H1 (cell line): ENCODE measurements around the gene UTP25. TPM values are rescaled to one million over a fixed set of nuclear protein-coding genes. Genes with fewer than 3 reads are reported as not detected.

Source experiments
- CTCF ChIA-PET: fragments of 300-600 bp; sonication (Branson Sonifier 250); formaldehyde crosslinking; loops from one replicate; lab custom pipeline; 2021; ENCODE audit not compliant: partially characterized antibody; lab: Charles Lee
- POLR2A ChIA-PET: fragments of 300-600 bp; sonication (Branson Sonifier 250); formaldehyde crosslinking; loops from one replicate; lab custom pipeline; 2021; ENCODE audit warnings: inconsistent platforms; ENCODE audit not compliant: partially characterized antibody; lab: Charles Lee
- DNase-seq, 2 experiments: peaks; one replicate each; pipeline versions ENCODE4 v3.0.0 to v3.0.0-alpha.2; 2010 to 2022; ENCODE audit warnings: low spot score in 2 of 2, low read depth in 1 of 2, mixed read lengths in 1 of 2
- FAIRE-seq: peaks from 2 replicates; lab custom pipeline; 2011; peaks lifted over from hg19 to GRCh38; lab: Jason Lieb, UNC
- H2AFZ ChIP-seq: 2 replicates; pipeline ENCODE4 v1.8.1; 2012; ENCODE audit warnings: low read length, inconsistent platforms
- H2AK5ac ChIP-seq: 2 replicates; pipeline ENCODE4 v1.6.1; 2013; ENCODE audit warnings: low read depth, low read length
- H2BK120ac ChIP-seq: replicated peaks from 2 replicates; pipeline ENCODE3; 2013; ENCODE audit warnings: low read depth, low read length, inconsistent platforms
- H2BK12ac ChIP-seq: 2 replicates; pipeline ENCODE4 v1.6.1; 2013; ENCODE audit warnings: low read depth, low read length
- H2BK15ac ChIP-seq: 2 replicates; pipeline ENCODE4 v1.6.1; 2013; ENCODE audit warnings: low read length
- H2BK20ac ChIP-seq: 2 replicates; pipeline ENCODE4 v1.6.1; 2013; ENCODE audit warnings: low read length
- H2BK5ac ChIP-seq: 2 replicates; pipeline ENCODE4 v1.6.1; 2013; ENCODE audit warnings: low read depth, low read length
- H3K14ac ChIP-seq: 2 replicates; pipeline ENCODE4 v1.6.1; 2013; ENCODE audit warnings: inconsistent platforms; ENCODE audit not compliant: insufficient read length
- H3K18ac ChIP-seq: 2 replicates; pipeline ENCODE4 v1.6.1; 2013; ENCODE audit warnings: low read length; ENCODE audit errors: extremely low read depth
- H3K23ac ChIP-seq: 2 replicates; pipeline ENCODE4 v1.6.1; 2013; ENCODE audit warnings: inconsistent platforms; ENCODE audit not compliant: insufficient read length
- H3K23me2 ChIP-seq: 2 replicates; pipeline ENCODE4 v1.6.1; 2013; ENCODE audit warnings: low read depth, low read length
- H3K27ac ChIP-seq: 2 replicates; pipeline ENCODE4 v1.6.1; 2011; ENCODE audit warnings: low read depth, low read length, inconsistent platforms
- H3K27me3 ChIP-seq, 4 experiments: replicated peaks in 1 of 4; 1 replicate in 1 of 4; 2 replicates in 3 of 4; pipeline versions ENCODE4 v1.6.1 to v1.8.1; 2011 to 2013; ENCODE audit warnings: low read length in 3 of 4, mild to moderate bottlenecking in 3 of 4, inconsistent platforms in 2 of 4, mixed read lengths in 2 of 4, moderate library complexity in 1 of 4; ENCODE audit not compliant: control insufficient read depth in 3 of 4, insufficient read depth in 3 of 4; ENCODE audit errors: extremely low read depth in 1 of 4
- H3K36me3 ChIP-seq, 4 experiments: 2 replicates each; pipeline versions ENCODE4 v1.6.1 to v1.8.1; 2011 to 2013; ENCODE audit warnings: mild to moderate bottlenecking in 4 of 4, low read length in 3 of 4, moderate library complexity in 2 of 4, control low read depth in 1 of 4, inconsistent platforms in 1 of 4; ENCODE audit not compliant: insufficient read depth in 4 of 4, control insufficient read depth in 2 of 4
- H3K4ac ChIP-seq: replicated peaks from 2 replicates; pipeline ENCODE3; 2013; ENCODE audit warnings: low read length, low read depth, mixed read lengths, inconsistent platforms; ENCODE audit not compliant: insufficient read length
- H3K4me1 ChIP-seq, 4 experiments: replicated peaks in 1 of 4; 1 replicate in 1 of 4; 2 replicates in 3 of 4; pipeline versions ENCODE4 v1.6.1 to v1.8.1; 2011 to 2013; ENCODE audit warnings: low read length in 3 of 4, inconsistent platforms in 2 of 4, mixed read lengths in 1 of 4; ENCODE audit not compliant: insufficient read depth in 4 of 4, control insufficient read depth in 3 of 4
- H3K4me2 ChIP-seq, 2 experiments: 2 replicates each; pipeline versions ENCODE4 v1.6.1 to v1.8.1; 2011 to 2013; ENCODE audit warnings: low read depth in 2 of 2, low read length in 2 of 2, control low read depth in 1 of 2, inconsistent platforms in 1 of 2, mild to moderate bottlenecking in 1 of 2; ENCODE audit not compliant: insufficient read depth in 1 of 2
- H3K4me3 ChIP-seq, 4 experiments: fragments of 200-600, 300-600 bp in 1 of 4; sonication (generic), shearing (Covaris generic), sonication (Bioruptor Twin) in 1 of 4; 2 replicates each; pipeline versions ENCODE4 v1.5.1 to v1.8.1; 2011 to 2016; ENCODE audit warnings: low read length in 4 of 4, low read depth in 3 of 4, control low read depth in 2 of 4, inconsistent platforms in 2 of 4, mild to moderate bottlenecking in 2 of 4, mixed read lengths in 1 of 4, moderate library complexity in 1 of 4; ENCODE audit not compliant: insufficient read depth in 2 of 4; ENCODE audit errors: extremely low read depth in 1 of 4
- H3K56ac ChIP-seq: replicated peaks from 2 replicates; pipeline ENCODE3; 2013; ENCODE audit warnings: low read depth, mild to moderate bottlenecking, mixed read lengths, low read length, inconsistent platforms; ENCODE audit not compliant: insufficient read length
- H3K79me1 ChIP-seq: 2 replicates; pipeline ENCODE4 v1.6.1; 2013; ENCODE audit warnings: low read depth, low read length, control low read depth
- H3K79me2 ChIP-seq, 2 experiments: 2 replicates each; pipeline versions ENCODE4 v1.6.1 to v1.8.1; 2012 to 2013; ENCODE audit warnings: low read length in 2 of 2, mild to moderate bottlenecking in 2 of 2, inconsistent platforms in 1 of 2; ENCODE audit not compliant: insufficient read depth in 2 of 2, control insufficient read depth in 1 of 2
- H3K9ac ChIP-seq, 4 experiments: replicated peaks in 1 of 4; 1 replicate in 1 of 4; 2 replicates in 3 of 4; pipeline versions ENCODE4 v1.6.1 to v1.8.1; 2011 to 2013; ENCODE audit warnings: low read depth in 3 of 4, low read length in 3 of 4, control low read depth in 2 of 4, mild to moderate bottlenecking in 2 of 4, moderate library complexity in 2 of 4, inconsistent platforms in 1 of 4; ENCODE audit errors: extremely low read depth in 1 of 4
- H3K9me3 ChIP-seq, 2 experiments: 2 replicates each; pipeline versions ENCODE4 v1.6.1 to v1.8.1; 2012 to 2013; ENCODE audit warnings: mild to moderate bottlenecking in 2 of 2, moderate library complexity in 2 of 2, control low read depth in 1 of 2, inconsistent platforms in 1 of 2, low read depth in 1 of 2, low read length in 1 of 2, mixed read lengths in 1 of 2; ENCODE audit not compliant: insufficient read depth in 2 of 2
- H4K20me1 ChIP-seq, 2 experiments: replicated peaks in 1 of 2; 2 replicates each; pipeline versions ENCODE3 to v1.8.1; 2011 to 2013; ENCODE audit warnings: inconsistent platforms in 2 of 2, low read length in 2 of 2, mild to moderate bottlenecking in 1 of 2; ENCODE audit not compliant: insufficient read depth in 2 of 2, control insufficient read depth in 1 of 2
- H4K5ac ChIP-seq: 2 replicates; pipeline ENCODE4 v1.6.1; 2013; ENCODE audit warnings: low read length, low read depth, mixed read lengths, inconsistent platforms; ENCODE audit not compliant: insufficient read length
- H4K8ac ChIP-seq: 2 replicates; pipeline ENCODE4 v1.8.0; 2013; ENCODE audit warnings: mild to moderate bottlenecking, moderate library complexity, low read length, inconsistent platforms; ENCODE audit not compliant: insufficient read depth; ENCODE audit errors: extremely low read depth
- H4K91ac ChIP-seq: replicated peaks from 2 replicates; pipeline ENCODE3; 2013; ENCODE audit warnings: low read length, mixed read lengths, inconsistent platforms; ENCODE audit not compliant: insufficient read length
- CHD2 ChIP-seq: IDR thresholded peaks from 2 replicates; pipeline ENCODE4 v1.6.1; 2012; ENCODE audit warnings: low read length, improper control_type of control experiment
- EP300 ChIP-seq, 2 experiments: IDR thresholded peaks; 1 replicate in 1 of 2; 2 replicates in 1 of 2; pipeline ENCODE4 v1.6.1; 2011 to 2012; ENCODE audit warnings: low read depth in 2 of 2, low read length in 2 of 2, mild to moderate bottlenecking in 2 of 2, borderline replicate concordance in 1 of 2, inconsistent platforms in 1 of 2, moderate library complexity in 1 of 2
- JUND ChIP-seq: IDR thresholded peaks from 2 replicates; pipeline ENCODE4 v1.6.1; 2011; ENCODE audit warnings: mild to moderate bottlenecking, improper control_type of control experiment, low read length
- POU5F1 ChIP-seq: IDR thresholded peaks from 2 replicates; pipeline ENCODE4 v1.6.1; 2011; ENCODE audit warnings: low read depth, mild to moderate bottlenecking, low read length, moderate library complexity
- RFX5 ChIP-seq: IDR thresholded peaks from 2 replicates; pipeline ENCODE4 v1.6.1; 2011; ENCODE audit warnings: low read depth, low read length, improper control_type of control experiment, borderline replicate concordance
- SP1 ChIP-seq: IDR thresholded peaks from 2 replicates; pipeline ENCODE4 v1.6.1; 2011; ENCODE audit warnings: low read depth, low read length
- SP2 ChIP-seq: IDR thresholded peaks from 2 replicates; pipeline ENCODE4 v1.6.1; 2012; ENCODE audit warnings: mild to moderate bottlenecking, low read length, inconsistent platforms
- SP4 ChIP-seq: IDR thresholded peaks from 2 replicates; pipeline ENCODE4 v1.6.1; 2012; ENCODE audit warnings: low read length, inconsistent platforms
- SUZ12 ChIP-seq: fragments of 200-600 bp; sonication (generic); IDR thresholded peaks from 2 replicates; pipeline ENCODE4 v1.6.1; 2012; ENCODE audit warnings: mild to moderate bottlenecking, inconsistent platforms, low read length, moderate library complexity, mixed read lengths
- TBP ChIP-seq: IDR thresholded peaks from 2 replicates; pipeline ENCODE4 v1.6.1; 2011; ENCODE audit warnings: low read depth, low read length, improper control_type of control experiment
- ZNF274 ChIP-seq: IDR thresholded peaks from 2 replicates; pipeline ENCODE4 v1.7.0; 2012; ENCODE audit warnings: low read length, borderline replicate concordance; ENCODE audit errors: extremely low read depth
- WGBS, 2 experiments: shearing (Covaris generic) in 1 of 2; methylation state at CpG; one replicate each; pipeline versions ENCODE4 v1.1.6 to v1.1.7; 2013 to 2015; ENCODE audit warnings: low lambda C conversion rate in 2 of 2, mixed read lengths in 2 of 2, inconsistent platforms in 1 of 2, low coverage in 1 of 2, missing lambda C conversion rate in 1 of 2; ENCODE audit not compliant: insufficient replicate concordance in 2 of 2, insufficient coverage in 1 of 2, insufficient read length in 1 of 2; ENCODE audit errors: extremely low coverage in 1 of 2, missing lambda C conversion rate in 1 of 2; 5-methylcytosine and 5-hydroxymethylcytosine counted together
- polyA plus RNA-seq, 7 experiments: library from polyadenylated mRNA; depleted of rRNA in 3 of 7; stranded (reverse) in 5 of 7; unstranded in 2 of 7; fragments of >200 nt in 5 of 7; fragments of 200-250 nt in 2 of 7; gene quantifications; 1 replicate in 5 of 7; 2 replicates in 1 of 7; 4 replicates in 1 of 7; pipeline versions ENCODE4 v1.2.1 to v1.2.3, GENCODE V29; 2011 to 2013; ENCODE audit warnings: missing spikeins in 2 of 7, mixed read lengths in 2 of 7
- total RNA-seq: library from RNA; stranded (reverse); fragmentation: NEBNext Ultra II Directional; extraction: Animal tissue kit (Norgen Biotek cat#: 25700); gene quantifications from 2 replicates; pipeline ENCODE4 v1.2.1, GENCODE V29; 2021

Gene UTP25
- total and polyA plus RNA-seq, 2 of the 8 experiments (the other 6 are each of a cell fraction or from before 2014, with no cell fraction given) = 4.0 to 7.6 TPM

- ChIA-PET POLR2A (interaction anchor here (0.7 to 2.6 kb wide), 5 partner anchors 11 to 468 kb away, joined by 3 to 20 read pairs (median 4); partner anchors contain the start of gene IRF6), CTCF (interaction anchor here (0.7 to 1.3 kb wide), 3 partner anchors 13 to 38 kb away, joined by 3 to 4 read pairs (median 4); no protein-coding TSS in a partner anchor)
- Histone ChIP-seq H2AK5ac (peak within 1 kb of the TSS; percentile 24; the same call in 1 of the 2 replicates), H3K18ac (peak within 1 kb of the TSS; percentile 89; the same call in 1 of the 2 replicates), H4K5ac (peak within 1 kb of the TSS; percentile 38), H2AFZ (peak within 1 kb of the TSS; percentile 95), H3K79me1 (no peaks in the 10 kb centered on the region; the same call in 1 of the 2 replicates), H2BK120ac (no peak within 1 kb of the TSS), H3K4me3 (peak within 1 kb of the TSS; percentile 69 to 94 (median 78)), H3K9ac (peak within 1 kb of the TSS; percentile 57 to 94 (median 80)), H3K4me2 (peak within 1 kb of the TSS; percentile 72 to 78), H3K4me1 (peaks cover 0 to 6% (median 2%) of the 10 kb centered on the region in 4 experiments; a peak in 2 of 7 replicates), H3K23me2 (peaks cover 6% of the 10 kb centered on the region), H4K91ac (peak within 1 kb of the TSS; percentile 61), H2BK12ac (no peak within 1 kb of the TSS), H3K14ac (no peak within 1 kb of the TSS), H3K79me2 (peaks cover 0 to 6% of the 10 kb centered on the region in 2 experiments; a peak in 1 of 4 replicates), H3K27ac (peak within 1 kb of the TSS; percentile 77), H3K9me3 (no peaks in the 10 kb centered on the region), H4K8ac (peak within 1 kb of the TSS; percentile 96; the same call in 1 of the 2 replicates), H2BK20ac (no peak within 1 kb of the TSS), H3K36me3 (peaks cover 0 to 8% (median 1%) of the 10 kb centered on the region in 4 experiments; a peak in 3 of 8 replicates), H3K56ac (peak within 1 kb of the TSS; percentile 60), H3K27me3 (no peaks in the 10 kb centered on the region), H2BK5ac (peak within 1 kb of the TSS; percentile 80), H4K20me1 (no peaks in the 10 kb centered on the region), H3K4ac (peak within 1 kb of the TSS; percentile 95), H3K23ac (no peak within 1 kb of the TSS), H2BK15ac (no peak within 1 kb of the TSS; the same call in 1 of the 2 replicates)
- peak; percentile 95 to 100 for DNase-seq
- peak; percentile 74 for FAIRE-seq
- WGBS, 2 experiments = 5% methylated on average over 48 of the region's 48 CpGs; no CpG with 5 or more reads in 1 of the 2 experiments
- TF ChIP-seq POU5F1 (no peak), SP4 (peak; percentile 83; the same call in 1 of the 2 replicates), EP300 (IDR thresholded peaks at IDR 0.05; ENCODE audit: borderline replicate concordance in 1 of 2, low read depth in 2 of 2, low read length in 2 of 2) (peak in 1 of 2 experiments; percentile 54; a peak in 1 of 3 replicates), JUND (peak; percentile 93), RFX5 (no peak; the same call in 1 of the 2 replicates), ZNF274 (no peak), CHD2 (peak; percentile 97), SP1 (no peak), TBP (peak; percentile 90), SUZ12 (no peak), SP2 (no peak)
Observed at GRCh38 chr1:209784265-209785169, 43.3 kb upstream of the UTP25 start, which contains the start of gene C1orf74. TSS of gene C1orf74 (minus strand) at chr1:209784559. CDS start at chr1:209783634, 925 bp downstream.
